Fibroblast of mammary gland (primary cell): ENCODE measurements around the gene SH3BP5L.
A peak's percentile ranks its signal among the peaks of the same experiment; 100 is the strongest.

Experiments used
- DNase-seq: peaks from one replicate; pipeline ENCODE4 v3.0.0-alpha.2; 2010; ENCODE audit warnings: low read depth
- H3K4me3 ChIP-seq: 2 replicates; pipeline ENCODE4 v1.5.1; 2011; ENCODE audit warnings: low read depth, mild to moderate bottlenecking, low read length, moderate library complexity; ENCODE audit not compliant: control insufficient read depth
- TF ChIP-seq, protein P1 (sequence below): conservative IDR thresholded peaks from 2 replicates; pipeline ENCODE4 v1.5.1; 2011; ENCODE audit warnings: low read depth, low read length, inconsistent platforms; ENCODE audit not compliant: control insufficient read depth, insufficient read depth

The SH3BP5L gene

DNA sequence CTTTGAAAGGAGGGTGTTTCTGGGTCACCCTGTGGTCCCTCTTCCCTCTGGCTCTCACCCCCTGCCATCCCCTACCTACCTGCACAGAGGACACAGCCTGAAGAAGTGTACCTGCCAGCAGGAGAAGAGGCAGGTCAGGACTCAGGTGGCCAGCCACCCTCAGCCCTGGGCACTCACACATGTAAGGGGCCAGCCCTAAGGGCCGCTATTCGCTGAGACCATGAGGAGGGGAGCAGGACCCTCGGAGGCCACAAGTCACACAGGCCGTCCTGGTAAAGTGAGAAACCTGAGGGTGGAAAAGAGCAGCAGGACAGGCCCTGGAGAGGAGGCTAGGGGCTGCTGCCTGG is 32.0 kb upstream of the SH3BP5L start:
- TF ChIP-seq, protein P1, sequence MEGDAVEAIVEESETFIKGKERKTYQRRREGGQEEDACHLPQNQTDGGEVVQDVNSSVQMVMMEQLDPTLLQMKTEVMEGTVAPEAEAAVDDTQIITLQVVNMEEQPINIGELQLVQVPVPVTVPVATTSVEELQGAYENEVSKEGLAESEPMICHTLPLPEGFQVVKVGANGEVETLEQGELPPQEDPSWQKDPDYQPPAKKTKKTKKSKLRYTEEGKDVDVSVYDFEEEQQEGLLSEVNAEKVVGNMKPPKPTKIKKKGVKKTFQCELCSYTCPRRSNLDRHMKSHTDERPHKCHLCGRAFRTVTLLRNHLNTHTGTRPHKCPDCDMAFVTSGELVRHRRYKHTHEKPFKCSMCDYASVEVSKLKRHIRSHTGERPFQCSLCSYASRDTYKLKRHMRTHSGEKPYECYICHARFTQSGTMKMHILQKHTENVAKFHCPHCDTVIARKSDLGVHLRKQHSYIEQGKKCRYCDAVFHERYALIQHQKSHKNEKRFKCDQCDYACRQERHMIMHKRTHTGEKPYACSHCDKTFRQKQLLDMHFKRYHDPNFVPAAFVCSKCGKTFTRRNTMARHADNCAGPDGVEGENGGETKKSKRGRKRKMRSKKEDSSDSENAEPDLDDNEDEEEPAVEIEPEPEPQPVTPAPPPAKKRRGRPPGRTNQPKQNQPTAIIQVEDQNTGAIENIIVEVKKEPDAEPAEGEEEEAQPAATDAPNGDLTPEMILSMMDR: no peak
- peak overlapping the region; percentile 80 for H3K4me3 ChIP-seq
- DNase-seq: no peak

- no peak for DNase-seq
- TF ChIP-seq, protein P1: no peak
- peak overlapping the region; percentile 80 for H3K4me3 ChIP-seq
Observed at GRCh38 chr1:248857201-248857600, 31.5 kb upstream of the SH3BP5L start.

- H3K4me3 ChIP-seq: no peak overlapping the region
- DNase-seq: no peak
- TF ChIP-seq, protein P1: no peak
Observed at GRCh38 chr1:248856176-248856575, 30.5 kb upstream of the SH3BP5L start.

DNA sequence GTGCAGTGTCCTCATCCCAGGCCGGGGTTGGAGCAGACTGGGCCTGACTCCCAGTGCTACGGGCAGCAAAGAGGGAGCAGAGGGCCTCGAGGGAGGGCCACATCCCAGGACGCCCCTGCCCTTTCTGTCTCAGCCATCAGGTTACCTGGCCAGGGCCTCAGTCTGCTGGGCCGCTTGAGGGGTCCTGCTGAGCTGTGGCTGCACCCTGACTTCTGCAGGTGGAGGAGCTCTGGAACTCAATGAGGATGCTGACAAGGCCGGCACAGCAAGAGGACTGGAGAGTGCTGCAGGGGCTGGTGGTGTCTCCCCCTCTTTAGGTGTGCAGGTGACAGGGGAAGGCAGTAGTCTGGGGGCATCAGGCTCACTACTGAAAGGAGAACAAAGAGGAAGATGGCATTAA is 29.9 kb upstream of the SH3BP5L start:
- DNase-seq: no peak

GRCh38 chr1:248853663-248854375 is 28.1 kb upstream of the SH3BP5L start:
- no peak overlapping the region for H3K4me3 ChIP-seq
- DNase-seq: no peak
- TF ChIP-seq, protein P1: no peak

More for the DNA sequence above, 29.9 kb upstream of the SH3BP5L start:
- TF ChIP-seq, protein P1: no peak
- no peak overlapping the region for H3K4me3 ChIP-seq

DNA sequence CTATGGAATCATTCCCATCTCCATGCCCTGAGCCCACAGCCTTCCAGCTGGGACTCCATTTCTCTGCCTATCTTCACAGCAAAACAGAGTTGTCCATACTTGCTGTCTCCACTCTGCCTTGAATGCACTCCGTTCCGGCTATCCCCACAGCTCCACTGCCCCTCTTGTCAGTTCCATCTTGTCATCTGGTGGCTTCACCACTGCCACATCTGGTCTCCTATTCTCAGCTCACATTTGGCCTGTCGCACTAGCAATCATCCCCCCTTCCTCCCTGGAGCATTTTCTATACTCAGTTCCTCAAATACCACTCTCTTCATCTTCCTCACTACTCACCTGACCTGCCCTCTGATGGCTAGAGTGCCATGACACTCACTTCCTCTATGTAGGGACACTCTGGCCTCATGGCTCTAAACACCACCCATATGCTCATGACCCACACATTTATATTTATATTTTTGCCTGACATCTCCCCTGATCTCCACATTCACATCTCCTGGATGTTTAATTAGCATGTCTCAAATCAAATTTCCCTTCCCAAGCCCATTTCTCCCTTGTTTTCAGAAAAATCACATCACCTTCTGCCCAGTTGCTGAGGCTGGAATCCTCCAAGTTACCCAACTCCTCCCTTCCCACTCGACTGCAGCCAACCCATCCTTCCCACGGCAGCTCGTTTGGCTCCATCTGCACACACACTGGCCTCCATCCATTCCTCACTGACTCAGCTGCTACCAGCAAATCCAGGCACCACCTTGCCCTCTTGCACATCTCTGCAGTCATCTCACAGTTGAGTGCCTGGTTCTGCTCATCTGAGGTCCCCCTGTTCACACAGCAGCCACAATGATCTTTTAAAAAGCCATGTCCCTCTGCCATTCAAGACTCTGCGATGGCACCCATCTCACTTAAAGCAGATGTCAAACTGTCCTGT is 27.0 kb upstream of the SH3BP5L start:
- TF ChIP-seq, protein P1: no peak
- no peak overlapping the region for H3K4me3 ChIP-seq
- peak; percentile 87 for DNase-seq
